GM21423 (cell line): ENCODE measurements around the gene XPNPEP1.
"Not testable (repeated sequence)": the region's sequence is repeated elsewhere in the genome, so short reads cannot be mapped to it uniquely, and the experiment has no call there.

Experiments
- ATAC-seq: cut with Tn5 transposase; IDR thresholded peaks from one replicate; pipeline ENCODE4 v1.9.1; 2021; ENCODE audit warnings: mild to moderate bottlenecking, moderate library complexity; ENCODE audit not compliant: unreplicated experiment

The XPNPEP1 gene

DNA sequence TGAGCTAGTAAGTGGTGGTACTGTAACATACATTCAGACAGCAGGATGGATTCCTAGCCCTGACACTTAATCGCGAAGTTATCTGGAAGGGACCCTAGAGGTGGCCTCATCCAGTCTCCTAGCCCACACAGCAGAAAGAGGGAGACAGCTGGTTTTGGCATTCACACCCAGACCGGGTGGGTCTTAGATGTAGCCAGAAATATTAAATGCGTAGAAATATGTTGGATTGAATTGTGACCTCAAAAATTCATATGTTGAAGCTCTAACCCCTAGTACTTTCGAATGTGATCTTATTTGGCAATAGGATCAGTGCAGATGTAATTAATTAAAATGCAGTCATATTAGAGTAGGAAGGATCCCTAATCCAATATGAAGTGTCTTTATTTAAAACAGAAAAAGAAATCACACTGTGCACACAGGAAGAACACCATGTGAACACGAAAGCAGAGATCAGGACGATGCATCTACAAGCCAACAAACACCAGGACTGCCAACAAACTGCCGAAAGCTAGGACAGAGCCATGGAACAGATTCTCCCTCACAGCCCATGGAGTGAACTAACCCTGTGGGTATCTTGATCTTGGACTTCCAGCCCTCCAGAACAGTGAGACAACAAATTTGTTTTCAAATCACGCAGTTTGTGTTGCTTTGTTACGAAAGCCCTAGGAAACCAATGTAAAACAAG, 2.9 kb upstream of the XPNPEP1 start:
- no peak for ATAC-seq

DNA sequence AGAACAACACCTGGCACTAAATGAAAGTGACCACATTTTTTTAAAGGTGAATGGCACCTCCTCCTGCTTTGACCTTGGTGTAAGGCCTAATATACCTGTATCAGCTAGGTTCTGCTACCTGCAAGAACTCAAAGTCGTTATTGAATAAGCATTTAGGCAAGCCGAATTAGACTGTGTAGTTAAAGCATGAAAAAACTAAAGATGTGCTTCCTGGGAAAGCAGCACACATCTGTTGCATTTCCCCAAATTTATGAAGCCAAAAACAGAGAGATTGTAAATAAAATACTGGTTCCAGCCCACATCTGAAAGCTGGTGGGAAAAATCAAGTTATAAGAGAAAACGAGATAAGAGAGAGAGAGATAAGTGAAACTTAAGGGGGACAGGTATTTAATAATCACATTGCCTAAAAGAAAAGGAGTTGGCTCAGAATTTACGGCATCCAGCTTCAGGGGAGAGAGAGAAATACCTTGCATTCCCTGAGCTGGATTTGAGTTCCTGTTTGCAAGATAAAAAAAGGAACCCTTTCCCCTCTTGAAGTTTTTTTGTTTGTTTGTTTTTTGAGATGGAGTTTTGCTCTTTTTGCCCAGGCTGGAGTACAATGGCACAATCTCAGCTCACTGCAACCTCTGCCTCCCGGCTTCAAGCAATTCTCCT, 1.8 kb upstream of the XPNPEP1 start:
- no peak for ATAC-seq

DNA sequence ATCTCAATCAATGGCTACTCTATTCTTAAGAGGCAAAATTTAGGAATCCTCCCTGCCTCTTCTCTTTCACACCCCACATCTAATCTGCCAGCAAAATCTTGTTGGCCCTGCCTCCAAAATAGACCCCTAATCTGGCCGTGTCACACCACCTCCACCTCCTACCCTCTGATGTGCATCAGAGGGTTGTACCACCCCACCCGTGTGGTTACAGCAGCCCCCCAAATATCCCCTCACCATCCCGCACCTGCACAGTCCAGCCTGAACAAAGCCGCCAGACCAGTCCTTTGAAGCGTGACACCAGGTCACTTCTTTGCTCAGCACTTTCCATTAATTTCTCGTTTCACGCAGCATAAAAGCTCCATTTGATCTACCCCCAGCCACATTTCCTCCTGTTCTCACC, 776 bp upstream of the XPNPEP1 start:
- no peak for ATAC-seq

DNA sequence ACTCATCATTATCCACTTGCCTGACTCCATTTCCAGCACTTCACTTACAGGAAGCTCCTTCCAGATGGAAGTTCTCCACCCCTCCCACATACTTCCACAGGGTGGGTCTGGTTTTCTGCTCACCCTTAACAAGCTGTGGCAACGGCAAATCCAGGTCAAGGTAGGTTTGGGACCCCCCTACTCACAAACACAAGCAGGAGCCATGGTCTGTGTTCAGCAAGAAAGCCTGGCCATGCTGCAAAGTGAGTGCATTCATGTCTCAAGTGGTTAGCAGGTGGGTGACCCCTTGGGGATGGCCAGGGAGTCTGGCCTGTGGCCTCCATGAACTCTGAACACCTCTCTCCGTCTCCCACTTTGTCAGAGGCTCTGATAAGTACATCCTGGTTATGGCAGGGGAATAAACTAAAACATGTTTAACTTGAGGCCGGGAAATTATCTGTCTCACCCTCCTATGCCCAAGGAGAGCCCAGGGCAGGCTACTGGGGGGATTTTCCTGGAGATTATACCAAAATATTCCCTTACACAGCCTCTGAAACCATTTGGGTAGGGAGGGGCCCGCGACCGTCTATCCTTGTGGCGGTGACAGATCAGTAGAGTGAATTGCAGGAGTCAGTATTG, 844 bp downstream of the XPNPEP1 start:
- ATAC-seq, result no peak

DNA sequence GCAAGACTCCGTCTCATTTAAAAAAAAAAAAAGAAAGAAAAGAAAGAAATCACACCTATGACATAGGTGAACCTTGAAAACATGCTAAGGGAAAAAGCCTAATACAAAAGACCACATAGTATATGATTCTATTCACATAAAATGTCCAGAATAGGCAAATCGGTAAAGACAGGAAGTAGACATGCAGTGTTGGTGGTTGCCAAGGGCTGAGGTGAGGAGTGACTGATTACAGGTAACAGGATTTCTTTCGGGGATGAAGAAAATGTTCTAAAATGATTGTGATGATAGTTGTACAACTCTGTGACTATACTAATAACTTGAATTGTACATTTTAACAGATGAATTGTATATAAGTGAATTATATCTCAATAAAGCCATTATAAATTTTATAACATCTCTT, 3.3 kb downstream of the XPNPEP1 start:
- no peak for ATAC-seq

DNA sequence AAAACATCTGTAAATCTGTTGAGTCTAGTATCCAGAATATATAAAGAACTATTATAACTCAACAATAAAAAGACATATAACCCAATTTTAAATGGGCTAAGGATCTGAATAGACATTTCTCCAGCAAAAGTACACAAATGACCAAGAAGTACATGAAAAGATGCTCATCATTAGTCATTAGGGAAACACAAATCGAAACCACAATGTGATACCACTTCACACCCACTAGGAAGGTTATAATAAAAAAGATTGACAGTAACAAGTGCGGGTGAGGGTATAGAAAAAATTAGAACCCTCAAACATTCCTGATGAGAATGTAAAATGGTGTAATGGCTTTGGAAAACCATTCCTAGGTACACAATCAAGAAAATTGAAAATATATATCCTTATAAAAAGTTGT, 4.1 kb downstream of the XPNPEP1 start:
- no peak for ATAC-seq

DNA sequence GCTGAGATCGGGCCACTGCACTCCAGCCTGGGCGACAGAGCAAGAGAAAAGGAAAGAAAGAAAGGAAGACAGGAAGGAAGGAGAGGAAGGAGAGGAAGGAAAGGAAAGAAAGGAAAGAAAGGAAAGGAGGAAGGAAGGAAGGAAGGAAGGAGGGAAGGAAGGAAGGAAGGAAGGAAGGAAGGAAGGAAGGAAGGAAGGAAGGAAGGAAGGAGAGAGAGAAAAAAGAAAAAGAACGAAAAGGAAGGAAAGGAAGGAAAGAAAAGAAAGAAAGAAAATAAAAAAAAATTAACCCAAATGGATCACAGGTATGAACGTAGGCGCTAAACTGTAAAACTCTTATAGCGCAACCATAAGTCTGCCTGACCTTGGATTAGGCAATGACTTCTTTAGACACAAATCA, 4.6 kb downstream of the XPNPEP1 start:
- ATAC-seq, result not testable (repeated sequence)

DNA sequence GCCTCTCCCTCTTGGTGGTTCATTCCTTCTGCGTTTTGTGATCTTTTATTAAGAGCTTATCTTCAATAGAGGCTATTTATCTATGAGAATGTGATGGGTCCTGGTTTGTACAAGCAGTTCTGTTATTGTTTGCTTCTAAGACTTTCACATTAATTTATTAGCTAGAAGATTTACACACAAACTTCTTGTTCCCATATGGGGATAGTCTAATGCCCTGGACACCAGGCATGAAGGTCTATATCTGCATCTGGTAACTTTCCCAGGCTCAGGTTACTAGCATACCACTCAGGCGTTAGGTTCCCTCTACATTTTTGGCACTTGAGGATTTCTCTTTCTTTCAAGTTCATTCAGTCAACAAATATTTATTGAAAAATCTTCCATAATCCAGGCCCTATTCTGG, 7.7 kb downstream of the XPNPEP1 start:
- no peak for ATAC-seq

DNA sequence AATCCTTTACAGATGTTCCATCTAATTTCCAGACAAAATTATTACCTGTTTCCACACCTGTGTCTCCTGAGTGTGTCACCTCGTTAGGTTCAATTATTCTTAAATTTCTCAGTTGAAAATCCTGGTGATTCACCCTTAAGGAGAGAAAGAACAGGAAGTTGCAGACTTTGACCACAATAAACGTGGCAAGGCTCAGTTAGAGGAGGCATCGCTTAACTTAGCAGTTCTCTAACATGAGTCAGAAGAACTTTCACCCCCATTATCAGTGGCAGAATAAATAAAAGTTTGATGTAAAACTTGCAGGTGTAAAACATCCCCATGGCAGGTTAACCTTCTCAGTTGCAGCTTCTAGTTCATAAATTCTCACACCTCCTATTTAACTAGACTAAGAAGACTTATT, 8.3 kb downstream of the XPNPEP1 start:
- peak; percentile 24 for ATAC-seq

DNA sequence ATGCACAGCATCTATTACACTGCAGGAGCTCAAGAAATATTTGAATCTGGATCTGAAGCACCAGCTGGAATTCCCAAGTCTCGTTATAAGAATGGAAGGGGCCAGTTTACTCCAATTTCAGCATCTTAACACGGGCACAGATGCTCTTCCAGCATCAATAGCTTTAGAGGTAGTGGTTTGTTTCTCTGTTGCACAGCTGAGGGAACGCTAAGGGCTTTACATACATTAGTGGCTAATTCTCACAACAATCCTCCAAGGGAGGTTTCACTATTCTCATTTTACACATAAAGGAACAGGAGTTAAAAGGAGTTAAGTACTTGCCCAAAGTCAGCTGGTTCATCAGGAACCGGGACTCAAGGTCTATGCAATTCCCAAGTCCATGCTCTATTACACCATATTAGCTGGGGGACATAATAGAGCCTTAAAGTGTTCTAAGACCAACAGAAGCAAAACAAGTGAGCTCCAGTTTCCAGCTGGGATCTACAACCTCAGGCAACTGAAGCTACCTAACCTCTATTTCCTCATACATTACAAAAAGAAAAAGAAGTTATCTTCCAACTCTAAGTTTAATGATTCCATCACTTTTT, 9.9 kb downstream of the XPNPEP1 start:
- ATAC-seq, result no peak

DNA sequence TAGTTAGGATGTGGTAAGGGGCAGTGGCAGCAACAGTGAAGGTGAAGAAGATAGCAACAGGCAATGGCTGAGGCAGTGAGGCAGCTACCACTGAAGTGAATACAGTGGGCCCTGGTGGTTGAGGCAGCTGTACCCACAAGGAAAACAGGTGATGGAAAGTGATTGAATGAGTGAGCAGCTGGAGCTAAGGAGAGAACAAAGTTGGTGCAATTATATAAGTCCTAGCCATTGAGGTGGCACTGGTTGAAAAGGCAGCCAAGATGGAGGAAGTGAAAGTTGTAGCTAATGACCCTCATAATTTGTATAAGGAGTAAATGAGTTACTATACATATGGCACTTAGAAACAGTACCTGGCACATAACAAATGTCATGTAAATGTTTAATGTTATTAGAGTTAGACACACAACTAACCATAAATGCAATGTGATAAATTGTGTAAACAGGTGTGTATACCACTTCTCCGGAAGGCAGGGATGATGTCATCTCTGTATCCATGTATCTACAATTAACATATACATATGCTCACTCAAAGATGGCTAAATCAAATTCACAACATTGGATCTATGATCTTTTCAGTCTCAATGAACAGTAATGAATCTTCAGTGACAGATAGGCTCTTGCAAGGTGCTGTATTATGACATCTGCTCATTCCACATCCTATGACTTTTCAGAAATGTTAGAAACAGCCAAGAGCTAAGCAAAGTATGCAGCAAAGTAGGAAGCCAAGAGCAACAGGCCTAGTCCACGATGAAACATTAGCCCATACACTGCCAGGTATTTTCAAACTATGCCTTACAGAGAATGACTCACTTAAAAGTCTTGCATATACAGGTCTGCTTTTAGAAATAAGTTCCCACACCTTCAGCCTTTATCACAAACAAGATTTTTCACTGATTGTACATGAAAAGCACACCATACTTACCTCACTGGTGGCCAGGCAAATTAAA, 10.7 kb downstream of the XPNPEP1 start:
- ATAC-seq, result peak; percentile 81

DNA sequence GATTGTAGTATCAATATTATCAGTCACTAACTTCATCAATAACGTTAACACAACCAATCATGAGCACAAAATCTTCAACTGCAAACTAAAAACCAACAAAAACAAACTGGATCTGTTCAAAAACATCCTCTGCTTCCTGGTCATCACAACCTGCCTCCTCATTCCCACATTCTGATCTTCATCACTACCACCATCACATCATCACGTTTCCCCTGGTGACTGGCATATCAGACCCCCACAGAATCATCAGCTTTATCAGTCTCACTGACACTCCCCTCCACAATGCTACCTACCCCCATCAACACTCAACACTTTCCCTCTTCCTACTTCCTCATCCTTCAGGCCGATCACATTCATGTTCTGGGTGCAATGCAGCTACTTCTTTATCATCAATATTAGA, 11.4 kb downstream of the XPNPEP1 start:
- ATAC-seq, result no peak

DNA sequence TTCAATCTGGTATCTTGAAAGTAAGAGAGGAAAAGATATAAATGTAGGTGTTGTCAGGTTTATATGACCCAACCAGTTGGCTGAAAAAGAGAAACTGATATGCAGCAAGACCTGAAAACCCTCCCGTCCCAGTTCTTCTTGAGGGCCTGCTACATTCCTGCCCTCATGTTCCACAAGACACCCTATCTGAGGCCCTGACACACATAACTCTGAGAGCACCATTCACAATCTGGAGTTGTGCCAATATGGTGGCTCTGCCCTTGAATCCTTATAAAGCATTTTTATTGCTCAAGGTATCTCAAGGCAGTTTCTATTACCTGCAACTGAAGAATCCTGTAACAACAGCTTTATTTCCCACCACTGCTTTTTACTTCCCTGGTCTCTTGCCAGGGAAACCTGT, 17.0 kb downstream of the XPNPEP1 start:
- no peak for ATAC-seq

DNA sequence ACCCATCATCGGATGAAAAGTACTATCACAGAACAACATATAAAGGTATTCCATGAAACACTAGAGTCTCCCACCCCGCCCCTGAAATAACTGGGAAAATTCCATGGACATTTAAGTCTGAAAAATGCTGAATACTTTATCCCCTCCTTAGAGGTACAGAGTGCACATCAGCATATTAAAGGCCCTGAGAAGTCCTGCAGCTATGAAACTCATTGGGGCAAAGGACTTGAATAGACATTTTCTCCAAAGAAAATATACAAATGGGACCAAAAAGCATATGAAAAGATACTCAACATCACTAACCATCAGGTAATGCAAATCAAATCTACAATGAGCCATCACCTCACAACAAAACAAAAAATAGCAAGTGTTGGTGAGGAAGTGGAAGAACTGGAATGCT, 18.9 kb downstream of the XPNPEP1 start:
- ATAC-seq, result no peak

DNA sequence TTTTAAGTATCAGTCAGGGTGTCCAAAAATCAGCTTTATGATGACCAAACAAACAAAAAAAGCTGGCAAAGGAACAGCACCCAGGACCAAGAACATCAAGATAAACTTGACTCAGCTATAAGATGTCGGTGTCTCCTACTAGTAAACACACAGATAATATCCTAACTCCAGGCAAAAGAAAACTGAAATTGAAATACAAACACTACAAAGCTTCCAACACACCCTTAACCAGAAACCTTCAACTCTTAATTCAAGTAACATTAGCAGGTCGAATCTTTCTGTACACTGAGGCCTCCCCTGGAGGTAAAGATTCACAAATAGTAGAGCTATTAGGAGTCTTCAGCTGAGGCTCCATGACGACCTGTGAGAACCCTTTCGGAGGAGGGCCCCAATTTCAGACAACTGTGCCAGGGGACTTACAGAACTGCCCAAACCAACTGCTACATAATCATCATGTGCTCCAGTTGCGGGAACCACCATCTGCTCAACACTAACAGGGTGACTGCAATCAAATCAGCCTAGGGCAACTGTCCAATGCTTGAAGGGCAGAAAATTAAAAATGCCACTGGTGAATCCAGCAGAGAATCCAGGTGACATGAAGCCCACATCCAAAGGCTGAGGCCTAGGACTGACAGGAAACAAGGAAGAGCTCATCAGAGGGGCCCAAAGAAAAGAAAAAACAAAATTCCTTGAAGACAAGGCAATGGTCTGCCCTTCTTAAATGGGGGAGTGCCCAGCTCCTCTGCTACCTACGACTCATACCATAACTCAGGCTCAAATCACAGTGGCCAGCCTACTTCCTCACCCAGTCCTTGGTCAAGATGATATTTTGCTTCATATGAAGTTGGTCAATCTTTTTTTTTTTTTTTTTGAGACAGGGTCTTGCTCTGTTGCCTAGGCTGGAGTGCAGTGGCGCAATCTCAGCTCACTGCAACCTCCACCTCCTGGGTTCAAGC, 20.0 kb downstream of the XPNPEP1 start:
- ATAC-seq, result peak; percentile 55

DNA sequence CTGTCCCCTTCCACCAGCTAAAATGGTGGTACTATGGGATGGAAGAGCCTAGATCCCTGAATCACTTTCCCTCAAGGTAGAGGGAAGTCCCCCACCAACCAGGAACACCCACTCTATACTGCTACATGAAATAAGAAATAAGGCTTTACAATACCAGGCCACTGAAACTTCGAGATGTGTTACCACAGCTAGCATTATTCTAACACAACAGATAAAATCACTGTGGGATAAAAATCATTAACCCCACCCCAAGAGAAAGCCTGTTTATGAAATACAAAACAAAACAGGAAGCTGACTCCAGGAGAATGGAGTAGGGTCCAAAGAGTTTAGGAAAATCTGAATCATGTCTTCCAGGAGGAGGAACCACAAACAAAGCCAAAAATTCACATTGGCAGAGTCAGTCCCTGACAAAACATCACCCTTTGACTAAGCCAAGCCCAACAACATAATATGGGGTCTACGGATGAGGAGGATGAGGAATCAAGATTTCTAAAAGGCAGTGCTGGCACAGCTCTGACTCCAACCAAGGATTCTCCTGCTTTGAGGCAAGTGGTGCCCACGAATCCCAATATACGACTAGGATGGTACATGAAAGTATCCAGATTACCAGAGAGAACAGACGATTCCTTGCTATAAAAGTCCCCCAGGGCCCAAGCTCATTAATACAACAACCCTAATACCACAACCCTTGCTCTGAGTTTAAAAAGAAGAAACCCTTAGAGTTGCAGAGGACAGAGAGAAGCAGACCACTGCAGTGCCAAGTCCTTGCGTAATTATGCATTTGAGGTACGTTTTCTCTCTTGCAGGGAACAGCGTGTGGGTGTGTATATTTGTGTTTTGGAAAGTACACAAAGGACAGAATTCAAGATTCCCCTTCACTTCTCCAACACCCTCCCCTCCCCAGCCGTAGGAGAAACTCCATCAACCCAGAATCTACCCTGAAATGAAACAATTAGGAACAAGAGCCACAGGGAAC, 23.7 kb downstream of the XPNPEP1 start:
- ATAC-seq, result no peak

DNA sequence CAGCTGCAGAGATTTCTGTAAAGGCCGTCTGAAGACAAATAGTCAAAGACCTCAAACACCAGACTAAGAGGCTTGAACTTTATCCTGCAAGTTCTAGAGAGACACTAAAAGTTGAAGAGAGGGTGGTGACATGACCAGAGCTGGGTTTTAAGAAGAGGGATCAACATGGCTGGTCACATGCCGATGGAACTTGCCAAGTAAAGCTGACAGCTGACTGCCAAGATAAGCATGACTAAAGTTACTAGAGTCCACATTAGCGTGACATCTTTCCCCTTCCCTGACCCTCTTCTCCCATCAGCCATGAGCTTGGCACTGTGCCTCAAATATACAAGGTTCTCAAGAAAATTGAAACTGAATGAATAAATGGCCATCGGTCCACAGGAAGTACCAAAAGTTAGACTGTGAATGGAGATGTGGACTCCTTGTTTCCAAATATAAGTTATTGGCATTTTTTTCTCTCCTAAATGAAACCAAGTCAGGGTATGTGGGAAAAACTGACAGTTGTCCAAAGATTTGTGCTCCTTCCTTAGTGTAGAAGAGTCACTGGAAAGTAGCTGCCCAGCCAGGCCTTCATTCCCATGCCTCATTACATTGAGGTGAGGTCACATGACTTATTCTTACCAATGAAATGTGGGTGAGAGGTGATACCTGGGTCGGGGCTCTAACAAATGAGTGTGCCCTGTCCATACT, 24.5 kb downstream of the XPNPEP1 start:
- ATAC-seq, result no peak

DNA sequence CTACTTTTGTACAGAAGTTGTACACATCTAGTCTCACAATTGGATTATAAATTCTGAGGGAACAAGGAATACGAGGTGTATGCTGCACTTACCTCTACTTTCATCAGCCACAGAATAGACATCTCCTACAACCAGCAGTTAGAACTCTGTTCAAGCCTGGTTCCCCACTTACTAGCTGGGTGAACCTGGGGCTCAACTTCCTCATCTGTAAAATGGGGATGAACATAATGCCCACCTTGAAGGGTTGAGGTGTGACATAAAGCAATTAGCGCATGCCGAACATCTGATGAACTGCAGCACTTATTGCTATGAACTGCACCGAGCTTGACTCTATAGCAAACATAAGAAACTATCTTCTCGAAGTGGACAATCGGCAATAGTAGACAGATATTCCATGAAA, 25.3 kb downstream of the XPNPEP1 start:
- no peak for ATAC-seq
